NCI-H2227 (cell line): ENCODE data around the gene CBR1.

Experiments used
- DNase-seq: peaks from one replicate; lab custom pipeline; 2025; ENCODE audit not compliant: unreplicated experiment; lab: John Stamatoyannopoulos, UW

CBR1 gene

DNA sequence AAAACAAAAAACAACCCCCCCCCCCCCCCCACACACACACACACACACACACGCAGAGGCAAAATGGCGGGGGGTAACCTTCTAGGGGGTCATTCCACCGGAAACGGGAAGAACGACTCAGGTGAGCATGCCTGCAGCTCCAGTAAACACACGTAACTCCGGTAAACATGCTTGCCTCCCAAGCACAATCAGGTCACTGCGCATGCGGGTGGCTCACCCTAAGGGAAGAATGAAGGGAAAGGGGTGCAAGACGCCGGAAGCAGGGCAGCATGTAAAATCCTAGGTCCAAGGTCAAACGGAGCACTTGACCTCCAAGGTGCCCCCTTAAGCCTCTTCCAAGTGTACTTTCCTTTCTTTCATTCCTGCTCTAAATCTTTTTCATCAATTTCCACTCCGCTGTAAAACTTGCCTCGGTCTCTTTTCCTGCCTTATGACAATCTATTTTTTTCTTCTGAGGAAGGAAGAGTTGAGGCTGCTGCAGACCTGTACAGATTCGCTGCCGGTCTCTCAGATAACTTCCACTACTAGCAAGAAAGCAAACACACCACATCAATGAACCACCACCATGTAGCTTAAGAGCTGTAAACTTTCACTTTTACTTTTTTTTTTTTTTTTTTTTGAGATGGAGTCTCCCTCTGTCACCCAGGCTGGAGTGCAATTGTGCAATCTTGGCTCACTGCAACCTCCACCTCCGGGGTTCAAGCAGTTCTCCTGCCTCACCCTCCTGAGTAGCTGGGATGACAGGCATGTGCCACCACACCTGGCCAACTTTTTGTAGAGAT is 44.0 kb downstream of the CBR1 start:
- peak; percentile 85 for DNase-seq

GRCh38 chr21:36115138-36115730 is 45.4 kb downstream of the CBR1 start:
- no peak for DNase-seq

DNA sequence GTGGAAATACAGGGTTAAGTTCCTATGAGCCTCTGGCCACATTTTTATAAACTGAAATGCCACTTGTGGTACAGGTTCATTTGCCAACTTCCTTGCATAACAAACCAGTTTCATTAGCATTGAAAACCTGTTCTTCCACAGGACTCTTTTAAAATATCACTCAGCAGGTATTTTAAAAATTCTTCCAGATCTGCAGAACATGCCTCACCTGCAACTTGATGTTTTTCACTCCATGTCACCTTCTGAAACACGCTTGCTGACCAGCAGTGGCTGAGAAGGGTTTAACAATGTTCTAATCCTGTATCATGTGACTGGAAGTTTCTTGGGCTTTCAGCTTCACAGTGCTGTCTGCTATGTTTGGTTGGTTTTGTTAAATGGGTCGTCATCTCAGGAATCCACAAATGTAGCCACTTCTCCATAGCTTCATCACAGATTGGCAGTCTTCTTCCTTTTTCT is 47.5 kb downstream of the CBR1 start:
- DNase-seq: no peak

- DNase-seq: no peak
These were observed 50.6 kb downstream of the CBR1 start for GRCh38 chr21:36120304-36120888.
